Liver (tissue), 2 donors: ENCODE data around the gene PODXL2.

Source experiments
- YY1 ChIP-seq: IDR thresholded peaks from 2 replicates; pipeline ENCODE4 v1.6.1; 2016; ENCODE audit warnings: antibody characterized with exemption, mild to moderate bottlenecking
- TF ChIP-seq, protein P1 (sequence below): fragments of 150-350 bp; IDR thresholded peaks from 2 replicates; pipeline ENCODE4 v1.5.1; 2017; ENCODE audit warnings: improper control_type of control experiment, low read depth, low read length; ENCODE audit not compliant: missing input control
- donor health status: healthy.

DNA sequence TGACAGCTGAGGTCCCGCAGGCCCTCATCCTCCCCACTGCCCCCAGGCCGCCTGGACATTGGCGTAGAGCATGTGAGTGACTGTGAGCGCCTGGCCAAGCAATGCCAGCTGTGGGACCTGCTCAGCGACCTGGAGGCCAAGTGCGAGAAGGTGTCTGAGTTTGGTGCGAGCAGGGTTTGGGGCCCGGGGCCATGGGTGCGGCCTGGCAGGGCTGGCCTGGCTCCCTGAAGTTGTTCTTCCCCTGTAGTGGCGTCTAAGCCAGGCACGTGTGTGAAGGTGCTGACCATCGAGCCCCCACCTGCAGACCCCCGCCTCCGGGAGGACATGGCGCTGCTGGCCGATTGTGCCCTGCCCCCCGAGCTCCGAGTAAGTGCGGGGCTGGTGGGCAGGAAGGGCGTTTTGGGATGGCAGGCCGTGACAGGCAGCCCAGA, 48.0 kb downstream of the PODXL2 start:
- TF ChIP-seq, protein P1, sequence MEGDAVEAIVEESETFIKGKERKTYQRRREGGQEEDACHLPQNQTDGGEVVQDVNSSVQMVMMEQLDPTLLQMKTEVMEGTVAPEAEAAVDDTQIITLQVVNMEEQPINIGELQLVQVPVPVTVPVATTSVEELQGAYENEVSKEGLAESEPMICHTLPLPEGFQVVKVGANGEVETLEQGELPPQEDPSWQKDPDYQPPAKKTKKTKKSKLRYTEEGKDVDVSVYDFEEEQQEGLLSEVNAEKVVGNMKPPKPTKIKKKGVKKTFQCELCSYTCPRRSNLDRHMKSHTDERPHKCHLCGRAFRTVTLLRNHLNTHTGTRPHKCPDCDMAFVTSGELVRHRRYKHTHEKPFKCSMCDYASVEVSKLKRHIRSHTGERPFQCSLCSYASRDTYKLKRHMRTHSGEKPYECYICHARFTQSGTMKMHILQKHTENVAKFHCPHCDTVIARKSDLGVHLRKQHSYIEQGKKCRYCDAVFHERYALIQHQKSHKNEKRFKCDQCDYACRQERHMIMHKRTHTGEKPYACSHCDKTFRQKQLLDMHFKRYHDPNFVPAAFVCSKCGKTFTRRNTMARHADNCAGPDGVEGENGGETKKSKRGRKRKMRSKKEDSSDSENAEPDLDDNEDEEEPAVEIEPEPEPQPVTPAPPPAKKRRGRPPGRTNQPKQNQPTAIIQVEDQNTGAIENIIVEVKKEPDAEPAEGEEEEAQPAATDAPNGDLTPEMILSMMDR, result no peak
- TF ChIP-seq YY1, result no peak
